CMK (cell line): ENCODE data around the gene SPDEF.

ENCODE experiments used
- DNase-seq: peaks from one replicate; pipeline ENCODE4 v3.0.0-alpha.2; 2010; ENCODE audit warnings: low read depth

The SPDEF gene

DNA sequence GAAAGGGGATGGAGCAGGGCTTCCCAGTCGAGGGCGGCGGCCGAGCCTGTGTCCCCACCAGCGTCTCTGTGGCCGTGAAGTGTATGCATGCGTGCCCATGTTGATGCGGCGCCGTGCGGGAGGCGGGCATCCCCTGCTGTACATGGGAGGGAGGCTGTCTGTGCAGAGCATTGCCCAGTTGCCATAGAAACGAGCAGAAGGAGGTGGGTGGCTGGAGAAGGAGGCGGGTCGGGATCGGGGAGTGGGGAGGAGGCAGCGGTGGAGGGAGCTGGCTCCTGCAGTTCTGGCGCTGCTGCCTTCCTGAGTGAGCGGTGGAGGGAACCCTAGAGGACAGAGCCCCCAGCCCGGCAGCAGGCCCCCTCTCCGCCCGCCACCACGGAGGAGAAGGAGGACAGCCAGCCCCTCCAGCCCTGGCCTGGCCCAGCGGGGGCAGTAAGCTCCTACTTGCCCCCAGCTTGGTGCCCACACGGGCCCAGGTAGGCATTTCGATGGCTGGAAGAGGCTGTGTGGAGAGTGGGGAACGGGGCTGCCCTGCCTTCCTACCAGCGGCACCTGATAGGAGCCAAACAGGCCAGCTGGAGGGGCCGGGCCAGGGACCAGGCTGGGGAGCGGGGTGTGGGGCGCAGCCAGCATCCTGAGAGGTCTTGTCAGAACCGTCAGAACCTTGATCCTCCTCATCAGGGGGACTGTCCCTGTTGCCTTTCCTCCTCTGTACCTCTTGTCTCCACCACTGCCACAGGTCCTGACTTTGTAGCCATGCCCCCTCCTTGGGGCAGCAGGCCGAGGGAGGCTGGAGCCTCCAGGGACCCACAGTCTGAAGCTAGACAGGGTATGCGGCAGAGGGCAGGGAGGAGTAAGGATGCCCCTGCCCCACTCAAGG is 41.3 kb downstream of the SPDEF start:
- DNase-seq: no peak

DNA sequence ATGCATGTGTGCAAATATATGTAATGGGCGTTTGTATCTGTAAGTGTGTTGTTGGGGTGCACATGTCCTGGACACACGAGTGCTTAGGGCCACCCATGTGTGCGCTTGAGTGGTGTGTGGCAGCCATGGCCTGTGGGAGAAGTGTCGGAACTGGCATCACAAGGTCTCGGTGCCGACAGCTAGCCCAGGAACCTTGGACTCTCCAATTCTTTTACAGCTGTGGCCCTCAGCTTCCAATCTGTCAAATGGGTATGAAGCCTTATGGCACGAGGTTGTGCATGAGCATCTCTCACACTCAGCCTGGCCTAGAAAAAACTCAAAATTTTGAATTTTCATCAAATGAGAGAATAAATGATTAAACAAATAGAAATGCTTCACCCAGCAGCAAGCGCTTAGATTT is 42.0 kb downstream of the SPDEF start:
- DNase-seq: no peak

DNA sequence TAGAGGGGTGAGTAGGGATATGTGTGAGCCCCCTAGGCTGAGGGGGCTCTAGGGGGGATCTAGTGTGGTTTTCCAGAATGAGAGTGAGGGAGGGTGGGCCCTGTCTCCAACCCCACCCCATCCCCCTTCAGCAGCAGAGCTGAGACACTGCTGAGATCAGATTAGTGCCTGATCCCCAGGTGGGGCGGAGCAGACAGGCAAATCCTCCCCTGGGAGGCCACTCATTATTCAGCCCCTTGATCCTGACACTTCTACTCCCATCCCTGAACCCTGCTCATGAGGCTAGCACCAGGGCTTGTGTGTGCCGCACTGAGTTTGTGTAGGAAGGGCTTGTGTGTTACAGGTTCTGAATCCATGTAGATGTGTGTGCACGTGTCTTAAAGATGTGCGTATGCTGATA is 42.5 kb downstream of the SPDEF start:
- DNase-seq: no peak

- DNase-seq: no peak
Observed at GRCh38 chr6:34512738-34513115, 43.4 kb downstream of the SPDEF start.

- no peak for DNase-seq
Observed at GRCh38 chr6:34511915-34512737, 44.0 kb downstream of the SPDEF start.

DNA sequence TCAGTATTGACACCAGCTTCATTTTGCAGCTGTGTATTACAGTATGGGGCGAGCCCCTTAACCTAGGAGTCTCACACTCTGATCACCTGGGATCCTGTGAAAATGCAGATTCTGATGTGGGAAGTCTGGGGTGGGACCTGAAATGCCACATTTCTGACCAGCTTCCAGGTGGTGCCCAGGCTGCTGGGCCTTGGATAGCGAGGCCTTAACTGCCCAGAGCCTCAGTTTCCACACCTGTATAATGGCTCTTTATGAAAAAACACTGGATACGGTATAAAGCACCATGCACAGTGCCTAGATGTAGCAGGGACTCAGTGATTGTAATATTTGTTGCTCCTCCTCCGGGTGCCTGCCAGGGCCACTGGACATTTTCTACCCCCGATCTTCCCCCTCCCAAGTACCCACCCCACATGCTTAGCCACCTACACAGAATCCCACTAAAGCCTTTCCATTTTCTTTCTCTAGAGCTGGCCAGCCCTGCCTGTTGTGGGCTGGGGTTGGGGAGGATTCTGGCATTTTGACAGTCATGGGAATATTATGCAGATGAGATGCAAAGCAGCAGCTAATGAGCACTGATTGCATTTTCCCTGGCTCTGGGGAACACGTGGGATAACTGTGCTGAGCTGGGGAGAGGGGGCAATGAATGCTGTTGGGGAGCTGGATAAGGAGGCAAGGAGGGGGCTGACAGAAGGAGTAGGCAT is 44.8 kb downstream of the SPDEF start:
- no peak for DNase-seq

DNA sequence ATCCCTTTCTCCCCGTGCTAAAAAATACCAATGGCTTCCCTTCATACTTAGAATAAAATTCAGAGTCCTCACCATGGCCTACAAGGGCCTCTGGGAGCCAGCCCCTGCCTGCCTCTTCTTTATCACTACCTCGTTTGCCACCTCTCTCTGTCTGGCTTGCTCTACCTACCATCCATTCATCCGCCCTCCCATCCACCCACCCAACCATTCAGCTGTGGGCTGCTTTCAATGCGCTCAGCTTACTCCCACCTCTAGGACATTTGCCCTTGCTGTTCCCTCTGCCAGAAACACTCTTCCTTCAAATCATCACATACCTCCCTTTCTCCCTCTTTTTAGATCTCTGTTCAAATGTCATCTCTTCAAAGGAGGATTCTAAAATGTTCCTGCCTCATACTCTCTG is 45.8 kb downstream of the SPDEF start:
- DNase-seq: no peak

- DNase-seq: no peak
Observed at GRCh38 chr6:34509782-34510181, 46.3 kb downstream of the SPDEF start.

DNA sequence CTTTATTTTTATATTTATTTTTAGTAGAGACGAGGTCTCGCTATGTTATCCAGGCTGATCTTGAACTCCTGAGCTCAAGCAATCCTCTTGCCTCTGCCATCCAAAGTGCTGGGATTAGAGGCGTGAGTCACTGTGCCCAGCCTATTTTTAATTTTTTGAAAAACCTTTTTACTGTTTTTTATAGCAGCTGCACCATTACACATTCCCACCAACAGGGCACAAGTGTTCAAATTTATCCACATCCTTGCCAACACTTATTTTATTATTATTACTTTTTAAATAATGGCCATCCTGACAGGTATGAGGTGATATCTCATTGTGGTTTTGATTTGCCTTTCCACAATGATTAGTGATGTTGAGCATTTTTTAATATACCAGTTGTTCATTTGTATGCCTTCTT is 47.7 kb downstream of the SPDEF start:
- no peak for DNase-seq

GRCh38 chr6:34506718-34507117 is 49.4 kb downstream of the SPDEF start:
- DNase-seq: no peak

- no peak for DNase-seq
Observed at GRCh38 chr6:34497411-34497810, 58.7 kb downstream of the SPDEF start.

GRCh38 chr6:34496103-34496685 is 59.9 kb downstream of the SPDEF start:
- DNase-seq: no peak

- no peak for DNase-seq
Observed at GRCh38 chr6:34494973-34495372, 61.2 kb downstream of the SPDEF start.

GRCh38 chr6:34493344-34493743 is 62.8 kb downstream of the SPDEF start:
- no peak for DNase-seq

- no peak for DNase-seq
Observed at GRCh38 chr6:34491091-34491430, 65.1 kb downstream of the SPDEF start.

- DNase-seq: no peak
Observed at GRCh38 chr6:34490390-34491090, 65.6 kb downstream of the SPDEF start.

GRCh38 chr6:34489207-34489805 is 66.8 kb downstream of the SPDEF start:
- DNase-seq: no peak
